Left lung (tissue), 10 donors: ENCODE data around the gene SMIM36. TPM values are rescaled to one million over a fixed set of nuclear protein-coding genes. Genes with fewer than 3 reads are reported as not detected.
"Not testable (repeated sequence)": the region's sequence is repeated elsewhere in the genome, so short reads cannot be mapped to it uniquely, and the experiment has no call there.

ENCODE experiments used
- ATAC-seq: fragments of 200-7000 bp; cut with Tn5 transposase; one replicate; pipeline ENCODE4 v1.9.1; 2020; ENCODE audit warnings: moderate library complexity
- DNase-seq, 4 donors: peaks; one replicate each; pipeline ENCODE4 v3.0.0-alpha.2; 2013 to 2020
- H3K27ac ChIP-seq, 2 donors: fragments of 200-600 bp; sonication (generic) in 1 of 2; one replicate each; pipeline versions ENCODE4 v1.5.0 to v1.8.0; 2020 to 2021
- H3K27me3 ChIP-seq, 2 donors: fragments of 200-600 bp; sonication (generic) in 1 of 2; one replicate each; pipeline versions ENCODE4 v1.5.0 to v1.8.0; 2020 to 2021
- H3K36me3 ChIP-seq, 2 donors: fragments of 200-600 bp; sonication (generic) in 1 of 2; one replicate each; pipeline versions ENCODE4 v1.5.0 to v1.8.0; 2020 to 2021
- H3K4me1 ChIP-seq, 2 donors: fragments of 200-600 bp; one replicate each; pipeline ENCODE4 v1.8.0; 2021
- H3K4me3 ChIP-seq, 2 donors: fragments of 200-600 bp; sonication (generic) in 1 of 2; one replicate each; pipeline versions ENCODE4 v1.5.0 to v1.8.0; 2020 to 2021; ENCODE audit warnings: mild to moderate bottlenecking in 1 of 2
- H3K9me3 ChIP-seq, 2 donors: fragments of 200-600 bp; sonication (generic) in 1 of 2; one replicate each; pipeline versions ENCODE4 v1.5.0 to v1.8.0; 2020 to 2021
- intact Hi-C, 2 donors: fragments of 100-400 bp; cut with DNase I; formaldehyde crosslinking; loops; one replicate each; pipeline versions ENCODE4 v1.11.2 to v1.14.2; 2022
- polyA plus RNA-seq, 6 donors: library from polyadenylated mRNA; unstranded; fragments of 120-200 nt; gene quantifications; one replicate each; pipeline ENCODE4 v1.2.1, GENCODE V29; 2013; ENCODE audit not compliant: insufficient read length in 6 of 6
- total RNA-seq, 2 donors: library from RNA; stranded (reverse); fragmentation: NEBNext Ultra II Directional; extraction: Animal tissue kit (Norgen Biotek cat#: 25700); gene quantifications; one replicate each; pipeline ENCODE4 v1.2.1, GENCODE V29; 2021
- TF ChIP-seq, protein P1 (sequence below), 2 donors: fragments of 200-600 bp; sonication (generic) in 1 of 2; IDR thresholded peaks; one replicate each; pipeline versions ENCODE4 v1.5.0 to v1.8.0; 2021; ENCODE audit warnings: antibody characterized with exemption in 2 of 2
- donor health status: DM: no; HTN: yes; CAD: no.
- donor health status: DM: no; HTN: no; CAD: no.

Gene SMIM36
- total and polyA plus RNA-seq, 8 donors, result 0.11 to 0.28 (median 0.26) TPM; not detected in 2

DNA sequence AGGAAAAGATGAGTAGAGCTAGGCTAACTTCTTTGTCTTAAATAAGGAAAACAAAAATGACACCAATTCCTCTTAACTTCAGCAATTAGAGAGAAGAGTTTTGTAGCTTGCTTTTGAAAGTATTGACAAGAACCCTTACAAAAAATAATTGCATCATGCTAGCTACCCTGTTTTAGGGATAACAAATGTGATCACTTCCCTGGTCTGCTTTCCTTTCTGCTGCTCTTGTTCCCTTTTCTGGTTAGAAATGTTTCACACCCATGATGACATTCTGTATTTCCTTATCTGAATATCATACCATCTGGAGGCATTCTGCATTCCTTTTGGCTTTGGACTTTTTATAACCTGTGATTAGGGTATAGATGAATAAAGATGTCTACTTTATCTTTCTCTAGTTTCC lies 9.9 kb upstream of the SMIM36 start:
- DNase-seq (no peak), ATAC-seq (no peak)
- H3K9me3 ChIP-seq, result no peaks in the 10 kb centered on the region
- H3K4me3 ChIP-seq, result no peak overlapping the region
- peaks cover 0 to 11% of the 10 kb centered on the region in 2 donors for H3K4me1 ChIP-seq
- H3K36me3 ChIP-seq, result no peaks in the 10 kb centered on the region
- intact Hi-C loops, result no loop called here
- H3K27me3 ChIP-seq, result peaks cover 0 to 6% of the 10 kb centered on the region in 2 donors
- TF ChIP-seq, protein P1, sequence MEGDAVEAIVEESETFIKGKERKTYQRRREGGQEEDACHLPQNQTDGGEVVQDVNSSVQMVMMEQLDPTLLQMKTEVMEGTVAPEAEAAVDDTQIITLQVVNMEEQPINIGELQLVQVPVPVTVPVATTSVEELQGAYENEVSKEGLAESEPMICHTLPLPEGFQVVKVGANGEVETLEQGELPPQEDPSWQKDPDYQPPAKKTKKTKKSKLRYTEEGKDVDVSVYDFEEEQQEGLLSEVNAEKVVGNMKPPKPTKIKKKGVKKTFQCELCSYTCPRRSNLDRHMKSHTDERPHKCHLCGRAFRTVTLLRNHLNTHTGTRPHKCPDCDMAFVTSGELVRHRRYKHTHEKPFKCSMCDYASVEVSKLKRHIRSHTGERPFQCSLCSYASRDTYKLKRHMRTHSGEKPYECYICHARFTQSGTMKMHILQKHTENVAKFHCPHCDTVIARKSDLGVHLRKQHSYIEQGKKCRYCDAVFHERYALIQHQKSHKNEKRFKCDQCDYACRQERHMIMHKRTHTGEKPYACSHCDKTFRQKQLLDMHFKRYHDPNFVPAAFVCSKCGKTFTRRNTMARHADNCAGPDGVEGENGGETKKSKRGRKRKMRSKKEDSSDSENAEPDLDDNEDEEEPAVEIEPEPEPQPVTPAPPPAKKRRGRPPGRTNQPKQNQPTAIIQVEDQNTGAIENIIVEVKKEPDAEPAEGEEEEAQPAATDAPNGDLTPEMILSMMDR (IDR thresholded peaks at IDR 0.05), result no peak
- H3K27ac ChIP-seq, result no peak overlapping the region

DNA sequence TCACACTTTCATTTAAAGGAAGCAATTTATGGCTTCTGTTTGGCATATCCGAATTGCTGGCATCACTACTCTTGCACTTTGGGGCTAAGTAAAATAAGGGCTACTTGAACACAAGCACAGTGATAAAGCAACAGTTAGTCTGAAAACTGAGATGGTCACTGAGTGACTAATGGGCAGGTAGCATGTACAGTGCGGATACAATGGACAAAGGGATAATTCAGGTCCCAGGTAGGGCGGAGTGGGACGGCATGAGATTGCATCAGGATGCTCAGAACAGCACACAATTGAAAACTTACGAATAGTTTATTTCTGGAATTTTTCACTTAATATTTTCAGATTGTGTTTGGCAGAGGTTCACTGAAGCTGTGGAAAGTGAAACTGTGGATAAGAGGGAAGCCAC lies 9.2 kb upstream of the SMIM36 start:
- intact Hi-C loops, result no loop called here
- ATAC-seq (no peak), DNase-seq (no peak)
- TF ChIP-seq, protein P1 (IDR thresholded peaks at IDR 0.05), result no peak
- Histone ChIP-seq H3K27me3 (peaks cover 0 to 6% of the 10 kb centered on the region in 2 donors), H3K9me3 (no peaks in the 10 kb centered on the region), H3K27ac (no peak overlapping the region), H3K4me1 (peaks cover 0 to 11% of the 10 kb centered on the region in 2 donors), H3K4me3 (no peak overlapping the region), H3K36me3 (no peaks in the 10 kb centered on the region)

DNA sequence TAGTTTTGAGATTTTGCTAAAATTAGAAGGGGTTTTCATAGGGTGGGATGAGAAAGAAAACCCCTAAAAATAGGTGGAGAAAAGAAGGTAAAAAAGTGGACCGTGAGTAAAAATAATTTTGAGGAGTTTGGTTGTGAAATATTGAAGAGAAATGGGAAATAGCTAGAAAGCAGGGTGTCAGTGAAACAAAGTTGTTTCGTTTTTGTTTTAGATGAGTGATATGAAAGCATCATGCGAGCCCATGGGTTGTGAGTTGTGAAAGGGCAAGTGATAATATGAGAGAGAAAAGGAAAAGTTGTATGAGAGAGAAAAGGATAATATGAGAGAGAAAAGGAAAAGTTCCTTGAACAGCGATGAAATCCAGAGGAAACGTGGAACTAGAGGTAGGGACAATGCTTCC lies 7.3 kb upstream of the SMIM36 start:
- TF ChIP-seq, protein P1 (IDR thresholded peaks at IDR 0.05), result no peak
- Histone ChIP-seq H3K36me3 (no peaks in the 10 kb centered on the region), H3K4me3 (no peak overlapping the region), H3K27me3 (peaks cover 0 to 6% of the 10 kb centered on the region in 2 donors), H3K9me3 (no peaks in the 10 kb centered on the region), H3K27ac (no peak overlapping the region), H3K4me1 (peaks cover 0 to 11% of the 10 kb centered on the region in 2 donors)
- intact Hi-C loops, result no loop called here
- DNase-seq (no peak), ATAC-seq (no peak)

DNA sequence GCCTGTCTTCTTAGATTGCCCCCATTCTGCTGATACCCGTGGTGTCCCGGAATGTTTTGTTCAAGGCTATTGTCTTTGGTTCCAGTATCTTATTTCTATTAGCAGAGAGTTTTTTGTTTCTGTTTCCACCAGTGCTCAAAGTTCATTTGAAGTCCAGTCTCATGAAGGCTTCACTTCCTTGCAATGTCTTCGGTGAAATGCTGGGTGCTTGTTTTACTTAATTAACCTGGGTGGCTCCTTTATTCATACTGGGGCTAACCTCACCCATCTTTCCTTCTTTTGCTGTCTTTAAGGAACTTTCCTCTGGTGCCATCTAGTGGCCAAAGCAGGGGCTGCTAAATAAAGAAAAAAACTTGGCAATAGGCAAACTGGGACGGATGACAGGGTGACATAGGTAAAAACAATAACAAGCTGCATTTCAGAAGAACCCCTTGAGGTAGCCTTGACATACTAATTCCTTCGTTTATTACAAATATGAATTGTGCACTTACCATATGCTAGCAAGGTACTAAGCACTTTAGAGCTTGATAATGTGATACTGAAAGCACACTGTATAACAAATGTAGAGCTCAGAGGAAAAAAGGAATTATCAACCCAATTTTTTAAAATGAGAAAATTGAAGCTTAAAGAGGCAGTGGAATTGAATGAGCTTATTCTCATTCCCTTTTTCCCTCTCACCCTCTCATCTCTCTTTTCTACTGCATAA lies 2.8 kb upstream of the SMIM36 start:
- Histone ChIP-seq H3K4me3 (no peak overlapping the region), H3K27ac (no peak overlapping the region), H3K9me3 (no peaks in the 10 kb centered on the region), H3K27me3 (peaks cover 0 to 6% of the 10 kb centered on the region in 2 donors), H3K4me1 (no peaks in the 10 kb centered on the region), H3K36me3 (no peaks in the 10 kb centered on the region)
- intact Hi-C loops, result no loop called here
- peak in 3 of 4 donors; percentile 43 to 79 (median 65) for DNase-seq
- ATAC-seq, result peak; percentile 91
- TF ChIP-seq, protein P1 (IDR thresholded peaks at IDR 0.05), result peak; percentile 84 to 93

DNA sequence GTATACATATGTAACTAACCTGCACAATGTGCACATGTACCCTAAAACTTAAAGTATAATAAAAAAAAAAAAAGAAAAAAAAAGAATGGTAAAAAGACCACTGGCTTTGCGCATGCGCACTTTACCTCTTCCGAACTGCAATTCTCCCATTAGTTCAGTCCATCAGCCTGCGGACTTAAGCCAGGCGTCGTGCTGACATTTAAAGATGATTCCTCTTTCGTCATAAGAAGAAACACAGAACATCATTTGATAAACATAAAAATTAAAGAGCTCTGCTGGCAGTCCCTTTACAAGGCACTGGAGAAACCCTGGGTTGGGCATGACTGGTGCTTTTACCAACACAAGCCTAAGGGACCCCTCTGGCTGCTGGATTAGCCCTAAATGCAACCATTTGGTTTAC lies 3.6 kb downstream of the SMIM36 start:
- H3K4me3 ChIP-seq, ATAC-seq, intact Hi-C loops, H3K27me3 ChIP-seq, H3K4me1 ChIP-seq, DNase-seq, H3K36me3 ChIP-seq, H3K27ac ChIP-seq, H3K9me3 ChIP-seq: not testable (repeated sequence)

DNA sequence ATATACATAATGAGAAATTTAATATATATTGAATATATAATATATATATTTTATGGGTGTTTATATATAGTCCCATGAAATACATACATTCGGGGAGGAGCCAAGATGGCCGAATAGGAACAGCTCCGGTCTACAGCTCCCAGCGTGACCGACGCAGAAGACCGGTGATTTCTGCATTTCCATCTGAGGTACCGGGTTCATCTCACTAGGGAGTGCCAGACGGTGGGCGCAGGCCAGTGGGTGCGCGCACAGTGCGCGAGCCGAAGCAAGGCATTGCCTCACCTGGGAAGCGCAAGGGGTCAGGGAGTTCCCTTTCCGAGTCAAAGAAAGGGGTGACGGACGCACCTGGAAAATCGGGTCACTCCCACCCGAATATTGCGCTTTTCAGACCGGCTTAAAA lies 9.6 kb downstream of the SMIM36 start:
- H3K4me3 ChIP-seq, DNase-seq, H3K27ac ChIP-seq, intact Hi-C loops, ATAC-seq, H3K36me3 ChIP-seq, H3K27me3 ChIP-seq, H3K9me3 ChIP-seq, H3K4me1 ChIP-seq: not testable (repeated sequence)
